Trophoblast cell (in vitro differentiated cells and primary cell): Measurements from ENCODE around the gene NF1.

Experiments
- DNase-seq, 2 donors: peaks; one replicate each; pipeline ENCODE4 v3.0.0-alpha.2; 2016
- H2AFZ ChIP-seq: 2 replicates; pipeline ENCODE4 v1.6.1; 2013; ENCODE audit warnings: low read length, moderate library complexity, mild to moderate bottlenecking; ENCODE audit not compliant: insufficient read depth, poor library complexity
- H2AK5ac ChIP-seq: 2 replicates; pipeline ENCODE4 v1.6.1; 2013; ENCODE audit warnings: mild to moderate bottlenecking, low read length
- H2BK120ac ChIP-seq: 2 replicates; pipeline ENCODE4 v1.6.1; 2013; ENCODE audit warnings: low read length, mild to moderate bottlenecking, moderate library complexity; ENCODE audit not compliant: insufficient read depth, poor library complexity
- H2BK12ac ChIP-seq: 2 replicates; pipeline ENCODE4 v1.6.1; 2013; ENCODE audit warnings: mild to moderate bottlenecking, low read length, moderate library complexity
- H2BK5ac ChIP-seq: 2 replicates; pipeline ENCODE4 v1.6.1; 2013; ENCODE audit warnings: low read length, low read depth, moderate library complexity, mild to moderate bottlenecking; ENCODE audit not compliant: poor library complexity
- H3K14ac ChIP-seq: 2 replicates; pipeline ENCODE4 v1.6.1; 2013; ENCODE audit warnings: mild to moderate bottlenecking, low read length
- H3K18ac ChIP-seq: 2 replicates; pipeline ENCODE4 v1.6.1; 2013; ENCODE audit warnings: mild to moderate bottlenecking, low read length
- H3K23ac ChIP-seq: 2 replicates; pipeline ENCODE4 v1.6.1; 2013; ENCODE audit warnings: low read length
- H3K27ac ChIP-seq: 2 replicates; pipeline ENCODE4 v1.5.1; 2013; ENCODE audit warnings: low read depth, mild to moderate bottlenecking, inconsistent platforms, low read length, moderate library complexity
- H3K27me3 ChIP-seq: 2 replicates; pipeline ENCODE4 v1.6.1; 2013; ENCODE audit warnings: inconsistent platforms, mild to moderate bottlenecking, low read length, moderate library complexity; ENCODE audit not compliant: insufficient read depth
- H3K36me3 ChIP-seq, 2 experiments: 1 replicate in 1 of 2; 2 replicates in 1 of 2; pipeline ENCODE4 v1.6.1; 2013; ENCODE audit warnings: low read length in 2 of 2, mild to moderate bottlenecking in 2 of 2, moderate library complexity in 1 of 2; ENCODE audit not compliant: insufficient read depth in 2 of 2, control insufficient read depth in 1 of 2
- H3K4ac ChIP-seq: 2 replicates; pipeline ENCODE4 v1.6.1; 2013; ENCODE audit warnings: low read depth, mild to moderate bottlenecking, low read length, moderate library complexity
- H3K4me1 ChIP-seq, 2 experiments: 1 replicate in 1 of 2; 2 replicates in 1 of 2; pipeline ENCODE4 v1.6.1; 2013; ENCODE audit warnings: low read length in 2 of 2, mild to moderate bottlenecking in 2 of 2, moderate library complexity in 1 of 2; ENCODE audit not compliant: insufficient read depth in 2 of 2, control insufficient read depth in 1 of 2
- H3K4me2 ChIP-seq: 2 replicates; pipeline ENCODE4 v1.6.1; 2013; ENCODE audit warnings: inconsistent platforms, mild to moderate bottlenecking, low read length, moderate library complexity
- H3K4me3 ChIP-seq: 2 replicates; pipeline ENCODE4 v1.5.1; 2013; ENCODE audit warnings: mild to moderate bottlenecking, low read depth, low read length, inconsistent platforms
- H3K79me1 ChIP-seq: one replicate; pipeline ENCODE4 v1.6.1; 2013; ENCODE audit warnings: low read length
- H3K79me2 ChIP-seq: 2 replicates; pipeline ENCODE4 v1.6.1; 2013; ENCODE audit warnings: low read length, mild to moderate bottlenecking; ENCODE audit not compliant: control insufficient read depth, insufficient read depth, poor library complexity
- H3K9ac ChIP-seq: 2 replicates; pipeline ENCODE4 v1.6.1; 2013; ENCODE audit warnings: mild to moderate bottlenecking, low read length
- H3K9me3 ChIP-seq: 2 replicates; pipeline ENCODE4 v1.6.1; 2013; ENCODE audit warnings: low read depth, mild to moderate bottlenecking, control low read depth, inconsistent platforms, low read length; ENCODE audit not compliant: insufficient read depth
- H4K12ac ChIP-seq: 2 replicates; pipeline ENCODE4 v1.6.1; 2013; ENCODE audit warnings: low read depth, mild to moderate bottlenecking, low read length, moderate library complexity
- H4K8ac ChIP-seq: 2 replicates; pipeline ENCODE4 v1.6.1; 2013; ENCODE audit warnings: low read depth, mild to moderate bottlenecking, low read length, moderate library complexity
- H4K91ac ChIP-seq: one replicate; pipeline ENCODE4 v1.6.1; 2013; ENCODE audit warnings: low read depth, mild to moderate bottlenecking, low read length, moderate library complexity
- WGBS: extraction: QIAGEN DNeasy Blood & Tissue Kit; methylation state at CpG from one replicate; pipeline ENCODE4 v1.1.7; 2013; ENCODE audit warnings: missing lambda C conversion rate; ENCODE audit not compliant: insufficient read length, insufficient coverage; ENCODE audit errors: extremely low coverage; 5-methylcytosine and 5-hydroxymethylcytosine counted together

Gene NF1

GRCh38 chr17:31369266-31369665 is 274.5 kb downstream of the NF1 start:
- H3K27me3 ChIP-seq: no peaks in the 10 kb centered on the region
- H2BK120ac ChIP-seq: no peak overlapping the region
- peaks cover 0 to 10% of the 10 kb centered on the region in 2 experiments for H3K36me3 ChIP-seq
- H3K14ac ChIP-seq: no peak overlapping the region
- H2BK5ac ChIP-seq: no peak overlapping the region
- H3K9me3 ChIP-seq: no peaks in the 10 kb centered on the region
- no peak overlapping the region for H3K4me3 ChIP-seq
- no peak overlapping the region for H3K23ac ChIP-seq
- no peak overlapping the region for H2BK12ac ChIP-seq
- H3K4ac ChIP-seq: no peak overlapping the region
- H3K4me2 ChIP-seq: no peak overlapping the region
- H3K79me2 ChIP-seq: no peaks in the 10 kb centered on the region
- H3K79me1 ChIP-seq: no peaks in the 10 kb centered on the region
- H4K91ac ChIP-seq: no peak overlapping the region
- no peak overlapping the region for H4K12ac ChIP-seq
- H2AFZ ChIP-seq: no peak overlapping the region
- H3K4me1 ChIP-seq: no peaks in the 10 kb centered on the region
- H3K9ac ChIP-seq: no peak overlapping the region
- DNase-seq: no peak
- H3K18ac ChIP-seq: no peak overlapping the region
- no peak overlapping the region for H3K27ac ChIP-seq
- H4K8ac ChIP-seq: no peak overlapping the region
- no peak overlapping the region for H2AK5ac ChIP-seq

- DNase-seq: peak; percentile 58 to 71
- no peak overlapping the region for H3K23ac ChIP-seq
- WGBS: no CpG with 5 or more reads among the region's 4 CpGs
- no peak overlapping the region for H2BK120ac ChIP-seq
- H2BK5ac ChIP-seq: no peak overlapping the region
- no peak overlapping the region for H3K4ac ChIP-seq
- H3K4me3 ChIP-seq: no peak overlapping the region
- H3K18ac ChIP-seq: no peak overlapping the region
- no peaks in the 10 kb centered on the region for H3K4me1 ChIP-seq
- H4K8ac ChIP-seq: no peak overlapping the region
- no peak overlapping the region for H3K9ac ChIP-seq
- no peak overlapping the region for H2BK12ac ChIP-seq
- H2AFZ ChIP-seq: no peak overlapping the region
- H3K79me2 ChIP-seq: no peaks in the 10 kb centered on the region
- H3K9me3 ChIP-seq: no peaks in the 10 kb centered on the region
- H3K4me2 ChIP-seq: no peak overlapping the region
- no peak overlapping the region for H4K12ac ChIP-seq
- no peak overlapping the region for H4K91ac ChIP-seq
- H3K79me1 ChIP-seq: no peaks in the 10 kb centered on the region
- H3K14ac ChIP-seq: no peak overlapping the region
- H3K36me3 ChIP-seq: peaks cover 0 to 10% of the 10 kb centered on the region in 2 experiments
- no peaks in the 10 kb centered on the region for H3K27me3 ChIP-seq
- no peak overlapping the region for H3K27ac ChIP-seq
- no peak overlapping the region for H2AK5ac ChIP-seq
Measured at GRCh38 chr17:31371511-31372097, 276.8 kb downstream of the NF1 start.

GRCh38 chr17:31373150-31374093 is 278.6 kb downstream of the NF1 start:
- H3K79me2 ChIP-seq: no peaks in the 10 kb centered on the region
- no peak overlapping the region for H3K18ac ChIP-seq
- no peak overlapping the region for H3K9ac ChIP-seq
- H3K14ac ChIP-seq: no peak overlapping the region
- H3K4ac ChIP-seq: no peak overlapping the region
- H2AK5ac ChIP-seq: no peak overlapping the region
- H3K27me3 ChIP-seq: no peaks in the 10 kb centered on the region
- H2BK5ac ChIP-seq: no peak overlapping the region
- H3K4me2 ChIP-seq: no peak overlapping the region
- no peak overlapping the region for H4K91ac ChIP-seq
- no peaks in the 10 kb centered on the region for H3K4me1 ChIP-seq
- H4K12ac ChIP-seq: no peak overlapping the region
- no peak overlapping the region for H3K27ac ChIP-seq
- WGBS: no CpG with 5 or more reads among the region's 10 CpGs
- H3K4me3 ChIP-seq: no peak overlapping the region
- no peak overlapping the region for H2AFZ ChIP-seq
- H2BK12ac ChIP-seq: no peak overlapping the region
- no peak overlapping the region for H4K8ac ChIP-seq
- DNase-seq: peak; percentile 23 to 66
- no peak overlapping the region for H3K23ac ChIP-seq
- H3K9me3 ChIP-seq: no peaks in the 10 kb centered on the region
- H3K79me1 ChIP-seq: no peaks in the 10 kb centered on the region
- H3K36me3 ChIP-seq: peaks cover 0 to 5% of the 10 kb centered on the region in 2 experiments
- H2BK120ac ChIP-seq: no peak overlapping the region

GRCh38 chr17:31374094-31374447 is 279.3 kb downstream of the NF1 start:
- no peak overlapping the region for H4K91ac ChIP-seq
- no peaks in the 10 kb centered on the region for H3K27me3 ChIP-seq
- H3K79me1 ChIP-seq: no peaks in the 10 kb centered on the region
- H2BK5ac ChIP-seq: no peak overlapping the region
- H3K9me3 ChIP-seq: no peaks in the 10 kb centered on the region
- H3K18ac ChIP-seq: no peak overlapping the region
- no peak overlapping the region for H4K8ac ChIP-seq
- no peak overlapping the region for H3K14ac ChIP-seq
- no peak overlapping the region for H3K4ac ChIP-seq
- no peak overlapping the region for H3K4me3 ChIP-seq
- H3K79me2 ChIP-seq: no peaks in the 10 kb centered on the region
- H4K12ac ChIP-seq: no peak overlapping the region
- no peak overlapping the region for H2AK5ac ChIP-seq
- no peak overlapping the region for H2BK12ac ChIP-seq
- WGBS: no CpG with 5 or more reads among the region's 6 CpGs
- H3K27ac ChIP-seq: no peak overlapping the region
- no peak overlapping the region for H3K23ac ChIP-seq
- no peak overlapping the region for H3K9ac ChIP-seq
- no peak overlapping the region for H3K4me2 ChIP-seq
- no peak for DNase-seq
- no peaks in the 10 kb centered on the region for H3K4me1 ChIP-seq
- H3K36me3 ChIP-seq: peaks cover 0 to 5% of the 10 kb centered on the region in 2 experiments
- no peak overlapping the region for H2AFZ ChIP-seq
- H2BK120ac ChIP-seq: no peak overlapping the region
